Medulla oblongata (tissue), 1 donor: ENCODE results near the gene CR1.
A peak's percentile ranks its signal among the peaks of the same experiment; 100 is the strongest.
"Not testable (repeated sequence)": the region's sequence is repeated elsewhere in the genome, so short reads cannot be mapped to it uniquely, and the experiment has no call there.

Source experiments
- DNase-seq: peaks from one replicate; pipeline ENCODE4 v3.0.0-alpha.2; 2015; ENCODE audit errors: extremely low spot score

The CR1 gene

GRCh38 chr1:207644166-207644851 lies 148.4 kb downstream of the CR1 start:
- DNase-seq = no peak

GRCh38 chr1:207644852-207645634 lies 149.1 kb downstream of the CR1 start, which contains the start of gene CR1L:
Gene CR1L, plus strand, starts transcription at chr1:207645133. Its CDS starts 101 bp downstream, at chr1:207645234.
- peak; percentile 84 for DNase-seq

GRCh38 chr1:207645635-207646081 lies 149.7 kb downstream of the CR1 start:
- DNase-seq = no peak

- no peak for DNase-seq
Observed at GRCh38 chr1:207646171-207646570, 150.2 kb downstream of the CR1 start.

GRCh38 chr1:207646944-207647579 lies 151.1 kb downstream of the CR1 start:
- no peak for DNase-seq

GRCh38 chr1:207647671-207648333 lies 151.8 kb downstream of the CR1 start:
- DNase-seq = no peak

- no peak for DNase-seq
Observed at GRCh38 chr1:207648334-207649209, 152.6 kb downstream of the CR1 start.

- no peak for DNase-seq
Observed at GRCh38 chr1:207649210-207649753, 153.3 kb downstream of the CR1 start.

- no peak for DNase-seq
Observed at GRCh38 chr1:207649865-207650580, 154.1 kb downstream of the CR1 start.

GRCh38 chr1:207651583-207651982 lies 155.6 kb downstream of the CR1 start:
- DNase-seq = no peak

- DNase-seq = no peak
Observed at GRCh38 chr1:207654320-207654719, 158.4 kb downstream of the CR1 start.

- DNase-seq = no peak
Observed at GRCh38 chr1:207658408-207658807, 162.5 kb downstream of the CR1 start.

GRCh38 chr1:207658904-207659485 lies 163.0 kb downstream of the CR1 start:
- no peak for DNase-seq

- DNase-seq = no peak
Observed at GRCh38 chr1:207659545-207660153, 163.7 kb downstream of the CR1 start.

GRCh38 chr1:207661420-207661819 lies 165.5 kb downstream of the CR1 start:
- DNase-seq = not testable (repeated sequence)

- no peak for DNase-seq
Observed at GRCh38 chr1:207666342-207666741, 170.4 kb downstream of the CR1 start.

- DNase-seq = no peak
Observed at GRCh38 chr1:207669528-207670009, 173.6 kb downstream of the CR1 start.

GRCh38 chr1:207670192-207670591 lies 174.2 kb downstream of the CR1 start:
- DNase-seq = no peak

GRCh38 chr1:207670997-207671396 lies 175.0 kb downstream of the CR1 start:
- DNase-seq = no peak
